Psoas muscle (tissue), 8 donors: ENCODE data around the gene RANGRF. TPM values are rescaled to one million over a fixed set of nuclear protein-coding genes. Genes with fewer than 3 reads are reported as not detected.

ENCODE experiments used
- ATAC-seq, 4 donors: fragments of 200-7000 bp; cut with Tn5 transposase; one replicate each; pipeline ENCODE4 v1.9.1; 2020; ENCODE audit warnings: moderate library complexity in 3 of 4, mild to moderate bottlenecking in 2 of 4
- DNase-seq, 2 donors: peaks; one replicate each; pipeline ENCODE4 v3.0.0-alpha.2; 2020
- H3K27ac ChIP-seq: fragments of 200-600 bp; one replicate; pipeline ENCODE4 v1.8.0; 2022
- H3K27me3 ChIP-seq, 3 donors: fragments of 200-600 bp in 1 of 3; one replicate each; pipeline versions ENCODE4 v1.6.1 to v1.8.0; 2013 to 2022; ENCODE audit warnings: low read length in 2 of 3, mild to moderate bottlenecking in 2 of 3, moderate library complexity in 1 of 3; ENCODE audit not compliant: insufficient read depth in 3 of 3
- H3K36me3 ChIP-seq, 2 donors: fragments of 200-600 bp in 1 of 2; one replicate each; pipeline versions ENCODE4 v1.6.1 to v1.8.0; 2013 to 2022; ENCODE audit warnings: low read depth in 1 of 2, mild to moderate bottlenecking in 1 of 2, moderate library complexity in 1 of 2; ENCODE audit not compliant: insufficient read depth in 1 of 2
- H3K4me1 ChIP-seq: fragments of 200-600 bp; one replicate; pipeline ENCODE4 v1.8.0; 2022
- H3K4me3 ChIP-seq: fragments of 200-600 bp; one replicate; pipeline ENCODE4 v1.8.0; 2022; ENCODE audit warnings: mild to moderate bottlenecking
- H3K9me3 ChIP-seq: fragments of 200-600 bp; one replicate; pipeline ENCODE4 v1.8.0; 2022
- WGBS, 3 donors: extraction: QIAGEN DNeasy Blood & Tissue Kit; methylation state at CpG; one replicate each; pipeline versions ENCODE4 v1.1.6 to v1.1.7; 2013; 5-methylcytosine and 5-hydroxymethylcytosine counted together
- intact Hi-C, 2 donors: fragments of 100-400 bp; cut with DNase I; formaldehyde crosslinking; loops; one replicate each; pipeline versions ENCODE4 v1.11.0 to v1.14.2; 2022
- polyA plus RNA-seq, 3 donors: library from polyadenylated mRNA; stranded (reverse); fragments of 200-250 nt; gene quantifications; one replicate each; pipeline ENCODE4 v1.2.3, GENCODE V29; 2013
- total RNA-seq, 4 donors: library from RNA; stranded (reverse); fragmentation: NEBNext Ultra II Directional in 2 of 4; extraction: Animal tissue kit (Norgen Biotek cat#: 25700) in 2 of 4; gene quantifications; one replicate each; pipeline versions ENCODE4 v1.2.1 to v1.2.4, GENCODE V29; 2021 to 2023
- TF ChIP-seq, protein P1 (sequence below): fragments of 200-600 bp; IDR thresholded peaks from one replicate; pipeline ENCODE4 v1.8.0; 2022; ENCODE audit warnings: antibody characterized with exemption
- donor health status: healthy with polysubstance abuse.
- donor health status: DM: no; HTN: no; CAD: no; lungs with moderate emphysema.
- donor health status: Bipolar disorder and iron deficiency.
- donor health status: healthy.
- donor health status: DM: yes; HTN: yes; CAD: no.
- donor health status: DM: no; HTN: no; CAD: no.
- donor health status: DM: no; HTN: no; CAD: no.
- donor health status: DM: yes; HTN: yes; CAD: no.

The RANGRF gene
- total and polyA plus RNA-seq, 7 donors: 9.0 to 24.3 (median 16.3) TPM

GRCh38 chr17:8333281-8333680, 44.8 kb downstream of the RANGRF start:
- intact Hi-C loops: no loop called here
- ATAC-seq (peak in 1 of 4 donors; percentile 48), DNase-seq (no peak)
- Histone ChIP-seq H3K9me3 (no peaks in the 10 kb centered on the region), H3K36me3 (no peaks in the 10 kb centered on the region), H3K4me3 (no peak overlapping the region), H3K27me3 (peaks cover 0 to 10% (median 2%) of the 10 kb centered on the region in 3 donors), H3K4me1 (no peaks in the 10 kb centered on the region), H3K27ac (no peak overlapping the region)
- TF ChIP-seq, protein P1, sequence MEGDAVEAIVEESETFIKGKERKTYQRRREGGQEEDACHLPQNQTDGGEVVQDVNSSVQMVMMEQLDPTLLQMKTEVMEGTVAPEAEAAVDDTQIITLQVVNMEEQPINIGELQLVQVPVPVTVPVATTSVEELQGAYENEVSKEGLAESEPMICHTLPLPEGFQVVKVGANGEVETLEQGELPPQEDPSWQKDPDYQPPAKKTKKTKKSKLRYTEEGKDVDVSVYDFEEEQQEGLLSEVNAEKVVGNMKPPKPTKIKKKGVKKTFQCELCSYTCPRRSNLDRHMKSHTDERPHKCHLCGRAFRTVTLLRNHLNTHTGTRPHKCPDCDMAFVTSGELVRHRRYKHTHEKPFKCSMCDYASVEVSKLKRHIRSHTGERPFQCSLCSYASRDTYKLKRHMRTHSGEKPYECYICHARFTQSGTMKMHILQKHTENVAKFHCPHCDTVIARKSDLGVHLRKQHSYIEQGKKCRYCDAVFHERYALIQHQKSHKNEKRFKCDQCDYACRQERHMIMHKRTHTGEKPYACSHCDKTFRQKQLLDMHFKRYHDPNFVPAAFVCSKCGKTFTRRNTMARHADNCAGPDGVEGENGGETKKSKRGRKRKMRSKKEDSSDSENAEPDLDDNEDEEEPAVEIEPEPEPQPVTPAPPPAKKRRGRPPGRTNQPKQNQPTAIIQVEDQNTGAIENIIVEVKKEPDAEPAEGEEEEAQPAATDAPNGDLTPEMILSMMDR: no peak
- 85 to 89% (median 89%) methylated on average over 4 of the region's 4 CpGs for WGBS, 3 donors

GRCh38 chr17:8337802-8338752, 49.6 kb downstream of the RANGRF start:
- Histone ChIP-seq H3K4me1 (no peaks in the 10 kb centered on the region), H3K27me3 (peaks cover 0 to 7% (median 2%) of the 10 kb centered on the region in 3 donors), H3K36me3 (no peaks in the 10 kb centered on the region), H3K4me3 (no peak overlapping the region), H3K9me3 (no peaks in the 10 kb centered on the region), H3K27ac (no peak overlapping the region)
- DNase-seq: no peak
- ATAC-seq: no peak
- TF ChIP-seq, protein P1: no peak
- WGBS, 3 donors: 32 to 39% (median 33%) methylated on average over 11 of the region's 11 CpGs
- intact Hi-C loops: no loop called here

- 71 to 73% (median 73%) methylated on average over 5 of the region's 5 CpGs for WGBS, 3 donors
- DNase-seq (no peak), ATAC-seq (no peak)
- Histone ChIP-seq H3K4me3 (no peak overlapping the region), H3K4me1 (no peaks in the 10 kb centered on the region), H3K36me3 (no peaks in the 10 kb centered on the region), H3K9me3 (no peaks in the 10 kb centered on the region), H3K27me3 (peaks cover 0 to 7% (median 2%) of the 10 kb centered on the region in 3 donors), H3K27ac (no peak overlapping the region)
- TF ChIP-seq, protein P1: no peak
- intact Hi-C loops: no loop called here
Observed at GRCh38 chr17:8338753-8339140, 50.3 kb downstream of the RANGRF start.

- no peak within 1 kb of the TSS for H3K27ac ChIP-seq
- no peaks in the 10 kb centered on the region for H3K36me3 ChIP-seq
Observed at GRCh38 chr17:8339540-8339939, 51.1 kb downstream of the RANGRF start, which contains the start of gene ODF4. ODF4 (plus strand) TSS chr17:8339840; CDS start chr17:8340052, 212 bp downstream.

More at GRCh38 chr17:8339540-8339939, 51.1 kb downstream of the RANGRF start, which contains the start of gene ODF4:
- Histone ChIP-seq H3K9me3 (no peaks in the 10 kb centered on the region), H3K4me3 (no peak within 1 kb of the TSS), H3K4me1 (no peaks in the 10 kb centered on the region), H3K27me3 (peaks cover 0 to 7% (median 2%) of the 10 kb centered on the region in 3 donors)
- DNase-seq (no peak), ATAC-seq (no peak)
- 77 to 84% (median 81%) methylated on average over 2 of the region's 2 CpGs for WGBS, 3 donors
- TF ChIP-seq, protein P1: no peak
- intact Hi-C loops: no loop called here

Other genes starting within 250 kb of the RANGRF start
- under 1 TPM in 3 of 4 donors, not detected in 1; 0.13 to 0.42 (median 0.32) TPM for gene ALOX15B, start 249.6 kb upstream of the RANGRF start, total RNA-seq
- 1 to 10 TPM in 1 of 3 donors, under 1 TPM in 1, not detected in 1; 0.09 to 1.1 TPM for gene ALOX15B, start 249.6 kb upstream of the RANGRF start, polyA plus RNA-seq
- gene ALOX12B, start 201.0 kb upstream of the RANGRF start, total RNA-seq: not detected
- not detected for gene ALOX12B, start 201.0 kb upstream of the RANGRF start, polyA plus RNA-seq
- not detected for gene ALOXE3, start 170.2 kb upstream of the RANGRF start, total RNA-seq
- gene ALOXE3, start 170.2 kb upstream of the RANGRF start, polyA plus RNA-seq: under 1 TPM in 1 of 3 donors, not detected in 2; 0.42 TPM
- under 1 TPM in 1 of 4 donors, not detected in 3; 0.30 TPM for gene HES7, start 164.6 kb upstream of the RANGRF start, total RNA-seq
- gene HES7, start 164.6 kb upstream of the RANGRF start, polyA plus RNA-seq: under 1 TPM in 1 of 3 donors, not detected in 2; 0.10 TPM
- gene PER1, start 136.3 kb upstream of the RANGRF start, total RNA-seq: 100 to 1,000 TPM in 3 of 4 donors, 10 to 100 TPM in 1; 48.9 to 278 (median 166) TPM
- gene PER1, start 136.3 kb upstream of the RANGRF start, polyA plus RNA-seq: 100 to 1,000 TPM; 133 to 173 (median 145) TPM
- 10 to 100 TPM; 39.7 to 59.2 (median 49.8) TPM for gene VAMP2, start 125.7 kb upstream of the RANGRF start, total RNA-seq
- 10 to 100 TPM; 33.2 to 49.5 (median 35.2) TPM for gene VAMP2, start 125.7 kb upstream of the RANGRF start, polyA plus RNA-seq
- 1 to 10 TPM; 1.2 to 4.7 (median 2.9) TPM for gene TMEM107, start 112.3 kb upstream of the RANGRF start, total RNA-seq
- gene TMEM107, start 112.3 kb upstream of the RANGRF start, polyA plus RNA-seq: 1 to 10 TPM; 1.5 to 1.9 (median 1.8) TPM
- gene BORCS6, start 98.5 kb upstream of the RANGRF start, total RNA-seq: 10 to 100 TPM in 1 of 4 donors, 1 to 10 TPM in 3; 8.8 to 11.2 (median 9.7) TPM
- 10 to 100 TPM; 12.2 to 19.3 (median 13.7) TPM for gene BORCS6, start 98.5 kb upstream of the RANGRF start, polyA plus RNA-seq
- gene AURKB, start 78.1 kb upstream of the RANGRF start, total RNA-seq: 1 to 10 TPM in 1 of 4 donors, not detected in 3; 1.1 TPM
- under 1 TPM in 1 of 3 donors, not detected in 2; 0.39 TPM for gene AURKB, start 78.1 kb upstream of the RANGRF start, polyA plus RNA-seq
- gene CTC1, start 40.6 kb upstream of the RANGRF start, total RNA-seq: 10 to 100 TPM; 11.0 to 19.6 (median 13.7) TPM
- gene CTC1, start 40.6 kb upstream of the RANGRF start, polyA plus RNA-seq: 1 to 10 TPM; 2.7 to 6.3 (median 4.6) TPM
- gene PFAS, start 39.4 kb upstream of the RANGRF start, total RNA-seq: 10 to 100 TPM; 10.7 to 15.6 (median 13.3) TPM
- 10 to 100 TPM in 1 of 3 donors, 1 to 10 TPM in 2; 4.9 to 10.0 (median 7.5) TPM for gene PFAS, start 39.4 kb upstream of the RANGRF start, polyA plus RNA-seq
- 1 to 10 TPM in 3 of 4 donors, under 1 TPM in 1; 0.69 to 2.5 (median 1.5) TPM for gene SLC25A35, start 6.7 kb downstream of the RANGRF start, total RNA-seq
- gene SLC25A35, start 6.7 kb downstream of the RANGRF start, polyA plus RNA-seq: 1 to 10 TPM in 2 of 3 donors, under 1 TPM in 1; 0.82 to 4.2 (median 1.1) TPM
- gene ARHGEF15, start 21.6 kb downstream of the RANGRF start, total RNA-seq: 10 to 100 TPM in 2 of 4 donors, 1 to 10 TPM in 2; 6.2 to 13.6 (median 10.7) TPM
- gene ARHGEF15, start 21.6 kb downstream of the RANGRF start, polyA plus RNA-seq: 10 to 100 TPM in 1 of 3 donors, 1 to 10 TPM in 2; 4.9 to 14.5 (median 5.4) TPM
- gene ODF4, start 51.2 kb downstream of the RANGRF start, total RNA-seq: not detected
- gene ODF4, start 51.2 kb downstream of the RANGRF start, polyA plus RNA-seq: not detected
- gene RPL26, start 94.5 kb downstream of the RANGRF start, total RNA-seq: 1,000 to 10,000 TPM in 3 of 4 donors, 100 to 1,000 TPM in 1; 994 to 1,548 (median 1,386) TPM
- gene RPL26, start 94.5 kb downstream of the RANGRF start, polyA plus RNA-seq: 1,000 to 10,000 TPM; 2,500 to 4,614 (median 2,501) TPM
- gene RNF222, start 109.2 kb downstream of the RANGRF start, total RNA-seq: not detected
- not detected for gene RNF222, start 109.2 kb downstream of the RANGRF start, polyA plus RNA-seq
- 10 to 100 TPM; 24.6 to 54.8 (median 44.7) TPM for gene NDEL1, start 147.2 kb downstream of the RANGRF start, total RNA-seq
- 10 to 100 TPM; 34.2 to 79.2 (median 37.6) TPM for gene NDEL1, start 147.2 kb downstream of the RANGRF start, polyA plus RNA-seq